Trophoblast cell (in vitro differentiated cells and primary cell): ENCODE data around the gene MTPN.

Experiments
- DNase-seq, 2 donors: peaks; one replicate each; pipeline ENCODE4 v3.0.0-alpha.2; 2016
- H2AFZ ChIP-seq: 2 replicates; pipeline ENCODE4 v1.6.1; 2013; ENCODE audit warnings: low read length, moderate library complexity, mild to moderate bottlenecking; ENCODE audit not compliant: insufficient read depth, poor library complexity
- H2AK5ac ChIP-seq: 2 replicates; pipeline ENCODE4 v1.6.1; 2013; ENCODE audit warnings: mild to moderate bottlenecking, low read length
- H2BK120ac ChIP-seq: 2 replicates; pipeline ENCODE4 v1.6.1; 2013; ENCODE audit warnings: low read length, mild to moderate bottlenecking, moderate library complexity; ENCODE audit not compliant: insufficient read depth, poor library complexity
- H2BK12ac ChIP-seq: 2 replicates; pipeline ENCODE4 v1.6.1; 2013; ENCODE audit warnings: mild to moderate bottlenecking, low read length, moderate library complexity
- H2BK5ac ChIP-seq: 2 replicates; pipeline ENCODE4 v1.6.1; 2013; ENCODE audit warnings: low read length, low read depth, moderate library complexity, mild to moderate bottlenecking; ENCODE audit not compliant: poor library complexity
- H3K14ac ChIP-seq: 2 replicates; pipeline ENCODE4 v1.6.1; 2013; ENCODE audit warnings: mild to moderate bottlenecking, low read length
- H3K18ac ChIP-seq: 2 replicates; pipeline ENCODE4 v1.6.1; 2013; ENCODE audit warnings: mild to moderate bottlenecking, low read length
- H3K23ac ChIP-seq: 2 replicates; pipeline ENCODE4 v1.6.1; 2013; ENCODE audit warnings: low read length
- H3K27ac ChIP-seq: 2 replicates; pipeline ENCODE4 v1.5.1; 2013; ENCODE audit warnings: low read depth, mild to moderate bottlenecking, inconsistent platforms, low read length, moderate library complexity
- H3K27me3 ChIP-seq: 2 replicates; pipeline ENCODE4 v1.6.1; 2013; ENCODE audit warnings: inconsistent platforms, mild to moderate bottlenecking, low read length, moderate library complexity; ENCODE audit not compliant: insufficient read depth
- H3K36me3 ChIP-seq, 2 experiments: 1 replicate in 1 of 2; 2 replicates in 1 of 2; pipeline ENCODE4 v1.6.1; 2013; ENCODE audit warnings: low read length in 2 of 2, mild to moderate bottlenecking in 2 of 2, moderate library complexity in 1 of 2; ENCODE audit not compliant: insufficient read depth in 2 of 2, control insufficient read depth in 1 of 2
- H3K4ac ChIP-seq: 2 replicates; pipeline ENCODE4 v1.6.1; 2013; ENCODE audit warnings: low read depth, mild to moderate bottlenecking, low read length, moderate library complexity
- H3K4me1 ChIP-seq, 2 experiments: 1 replicate in 1 of 2; 2 replicates in 1 of 2; pipeline ENCODE4 v1.6.1; 2013; ENCODE audit warnings: low read length in 2 of 2, mild to moderate bottlenecking in 2 of 2, moderate library complexity in 1 of 2; ENCODE audit not compliant: insufficient read depth in 2 of 2, control insufficient read depth in 1 of 2
- H3K4me2 ChIP-seq: 2 replicates; pipeline ENCODE4 v1.6.1; 2013; ENCODE audit warnings: inconsistent platforms, mild to moderate bottlenecking, low read length, moderate library complexity
- H3K4me3 ChIP-seq: 2 replicates; pipeline ENCODE4 v1.5.1; 2013; ENCODE audit warnings: mild to moderate bottlenecking, low read depth, low read length, inconsistent platforms
- H3K79me1 ChIP-seq: one replicate; pipeline ENCODE4 v1.6.1; 2013; ENCODE audit warnings: low read length
- H3K79me2 ChIP-seq: 2 replicates; pipeline ENCODE4 v1.6.1; 2013; ENCODE audit warnings: low read length, mild to moderate bottlenecking; ENCODE audit not compliant: control insufficient read depth, insufficient read depth, poor library complexity
- H3K9ac ChIP-seq: 2 replicates; pipeline ENCODE4 v1.6.1; 2013; ENCODE audit warnings: mild to moderate bottlenecking, low read length
- H3K9me3 ChIP-seq: 2 replicates; pipeline ENCODE4 v1.6.1; 2013; ENCODE audit warnings: low read depth, mild to moderate bottlenecking, control low read depth, inconsistent platforms, low read length; ENCODE audit not compliant: insufficient read depth
- H4K12ac ChIP-seq: 2 replicates; pipeline ENCODE4 v1.6.1; 2013; ENCODE audit warnings: low read depth, mild to moderate bottlenecking, low read length, moderate library complexity
- H4K8ac ChIP-seq: 2 replicates; pipeline ENCODE4 v1.6.1; 2013; ENCODE audit warnings: low read depth, mild to moderate bottlenecking, low read length, moderate library complexity
- H4K91ac ChIP-seq: one replicate; pipeline ENCODE4 v1.6.1; 2013; ENCODE audit warnings: low read depth, mild to moderate bottlenecking, low read length, moderate library complexity
- WGBS: extraction: QIAGEN DNeasy Blood & Tissue Kit; methylation state at CpG from one replicate; pipeline ENCODE4 v1.1.7; 2013; ENCODE audit warnings: missing lambda C conversion rate; ENCODE audit not compliant: insufficient read length, insufficient coverage; ENCODE audit errors: extremely low coverage; 5-methylcytosine and 5-hydroxymethylcytosine counted together

MTPN gene

GRCh38 chr7:135900065-135900546 is 77.1 kb downstream of the MTPN start:
- Histone ChIP-seq H3K79me1 (no peaks in the 10 kb centered on the region), H3K27me3 (no peaks in the 10 kb centered on the region), H2AK5ac (no peak overlapping the region), H2AFZ (no peak overlapping the region), H3K4me3 (no peak overlapping the region), H2BK12ac (no peak overlapping the region), H3K27ac (no peak overlapping the region), H3K4ac (no peak overlapping the region), H3K9ac (no peak overlapping the region), H3K79me2 (no peaks in the 10 kb centered on the region), H3K23ac (no peak overlapping the region), H2BK5ac (no peak overlapping the region), H4K91ac (no peak overlapping the region), H3K4me1 (no peaks in the 10 kb centered on the region), H3K36me3 (no peaks in the 10 kb centered on the region), H4K8ac (no peak overlapping the region), H2BK120ac (no peak overlapping the region), H3K14ac (no peak overlapping the region), H3K18ac (no peak overlapping the region), H3K9me3 (no peaks in the 10 kb centered on the region), H3K4me2 (no peak overlapping the region), H4K12ac (no peak overlapping the region)
- no CpG with 5 or more reads among the region's 5 CpGs for WGBS
- no peak for DNase-seq

- Histone ChIP-seq H4K12ac (no peak overlapping the region), H3K36me3 (no peaks in the 10 kb centered on the region), H3K4me3 (no peak overlapping the region), H3K9me3 (no peaks in the 10 kb centered on the region), H3K79me2 (no peaks in the 10 kb centered on the region), H2BK5ac (no peak overlapping the region), H3K27me3 (no peaks in the 10 kb centered on the region), H2AFZ (no peak overlapping the region), H4K8ac (no peak overlapping the region), H3K9ac (no peak overlapping the region), H3K27ac (no peak overlapping the region), H3K4ac (no peak overlapping the region), H3K18ac (no peak overlapping the region), H4K91ac (no peak overlapping the region), H3K23ac (no peak overlapping the region), H2BK12ac (no peak overlapping the region), H3K14ac (no peak overlapping the region), H3K4me1 (no peaks in the 10 kb centered on the region), H3K4me2 (no peak overlapping the region), H2BK120ac (no peak overlapping the region), H3K79me1 (no peaks in the 10 kb centered on the region), H2AK5ac (no peak overlapping the region)
- no peak for DNase-seq
- WGBS: no CpG with 5 or more reads among the region's 6 CpGs
Observed at GRCh38 chr7:135899458-135900064, 77.6 kb downstream of the MTPN start.

- H3K9ac ChIP-seq: no peak overlapping the region
- H3K23ac ChIP-seq: no peak overlapping the region
- H2AK5ac ChIP-seq: no peak overlapping the region
- H3K4me2 ChIP-seq: no peak overlapping the region
- H2BK12ac ChIP-seq: no peak overlapping the region
- H4K91ac ChIP-seq: no peak overlapping the region
- no peak overlapping the region for H2AFZ ChIP-seq
- no peak overlapping the region for H2BK5ac ChIP-seq
- H3K4me1 ChIP-seq: no peaks in the 10 kb centered on the region
- no peak overlapping the region for H4K8ac ChIP-seq
- H3K36me3 ChIP-seq: no peaks in the 10 kb centered on the region
- H3K14ac ChIP-seq: no peak overlapping the region
- no peak overlapping the region for H4K12ac ChIP-seq
- no peak overlapping the region for H3K4ac ChIP-seq
- no peak overlapping the region for H2BK120ac ChIP-seq
- no peaks in the 10 kb centered on the region for H3K79me1 ChIP-seq
- no peak overlapping the region for H3K4me3 ChIP-seq
- H3K79me2 ChIP-seq: no peaks in the 10 kb centered on the region
- no peak overlapping the region for H3K27ac ChIP-seq
- DNase-seq: no peak
- no peak overlapping the region for H3K18ac ChIP-seq
- H3K9me3 ChIP-seq: peaks cover 1% of the 10 kb centered on the region
- WGBS: no CpG with 5 or more reads among the region's 3 CpGs
- no peaks in the 10 kb centered on the region for H3K27me3 ChIP-seq
Observed at GRCh38 chr7:135898226-135898625, 78.9 kb downstream of the MTPN start.

- no peaks in the 10 kb centered on the region for H3K27me3 ChIP-seq
- no peak overlapping the region for H3K4me2 ChIP-seq
- H3K18ac ChIP-seq: no peak overlapping the region
- no peak overlapping the region for H3K4ac ChIP-seq
- no peak for DNase-seq
- no peaks in the 10 kb centered on the region for H3K36me3 ChIP-seq
- no peaks in the 10 kb centered on the region for H3K4me1 ChIP-seq
- H4K91ac ChIP-seq: no peak overlapping the region
- no CpG with 5 or more reads among the region's 3 CpGs for WGBS
- no peak overlapping the region for H3K27ac ChIP-seq
- H3K23ac ChIP-seq: no peak overlapping the region
- H2BK5ac ChIP-seq: no peak overlapping the region
- no peak overlapping the region for H4K12ac ChIP-seq
- no peak overlapping the region for H2BK120ac ChIP-seq
- no peak overlapping the region for H3K9ac ChIP-seq
- no peak overlapping the region for H2AFZ ChIP-seq
- no peak overlapping the region for H3K14ac ChIP-seq
- no peak overlapping the region for H3K4me3 ChIP-seq
- H4K8ac ChIP-seq: no peak overlapping the region
- no peaks in the 10 kb centered on the region for H3K79me1 ChIP-seq
- H3K9me3 ChIP-seq: peaks cover 1% of the 10 kb centered on the region
- H2BK12ac ChIP-seq: no peak overlapping the region
- no peaks in the 10 kb centered on the region for H3K79me2 ChIP-seq
- H2AK5ac ChIP-seq: no peak overlapping the region
Observed at GRCh38 chr7:135894816-135895215, 82.3 kb downstream of the MTPN start.
